Activated CD8-positive, alpha-beta memory T cell treated with anti-CD3 and anti-CD28 coated beads, Interleukin-2, amount 50 U/mL, for 1 hour (primary cell): ENCODE data around the gene RRAD.
"Not testable (repeated sequence)": the region's sequence is repeated elsewhere in the genome, so short reads cannot be mapped to it uniquely, and the experiment has no call there.

Experiments
- DNase-seq: peaks from one replicate; pipeline ENCODE4 v3.0.0-alpha.2; 2020; ENCODE audit errors: extremely low read depth

The RRAD gene

GRCh38 chr16:66900721-66901441 is 24.5 kb downstream of the RRAD start:
- DNase-seq = no peak

- no peak for DNase-seq
Observed at GRCh38 chr16:66899945-66900710, 25.2 kb downstream of the RRAD start.

GRCh38 chr16:66899310-66899944 is 25.9 kb downstream of the RRAD start:
- DNase-seq = no peak

GRCh38 chr16:66898933-66899309 is 26.4 kb downstream of the RRAD start:
- no peak for DNase-seq

- DNase-seq = no peak
Observed at GRCh38 chr16:66898207-66898606, 27.1 kb downstream of the RRAD start.

GRCh38 chr16:66896682-66897081 is 28.7 kb downstream of the RRAD start:
- not testable (repeated sequence) for DNase-seq

- no peak for DNase-seq
Observed at GRCh38 chr16:66895999-66896398, 29.3 kb downstream of the RRAD start.

- DNase-seq = no peak
Observed at GRCh38 chr16:66895689-66895979, 29.7 kb downstream of the RRAD start.

- DNase-seq = no peak
Observed at GRCh38 chr16:66894948-66895688, 30.2 kb downstream of the RRAD start.

GRCh38 chr16:66894055-66894454 is 31.3 kb downstream of the RRAD start:
- no peak for DNase-seq

- no peak for DNase-seq
Observed at GRCh38 chr16:66891797-66892196, 33.5 kb downstream of the RRAD start.

- no peak for DNase-seq
Observed at GRCh38 chr16:66891360-66891759, 34.0 kb downstream of the RRAD start.

GRCh38 chr16:66890799-66891198 is 34.5 kb downstream of the RRAD start:
- DNase-seq = no peak

- DNase-seq = no peak
Observed at GRCh38 chr16:66889622-66890021, 35.7 kb downstream of the RRAD start.

GRCh38 chr16:66888647-66889615 is 36.4 kb downstream of the RRAD start:
- no peak for DNase-seq

GRCh38 chr16:66886914-66887313 is 38.4 kb downstream of the RRAD start:
- no peak for DNase-seq

GRCh38 chr16:66886321-66886720 is 39.0 kb downstream of the RRAD start:
- no peak for DNase-seq

GRCh38 chr16:66885491-66885890 is 39.8 kb downstream of the RRAD start:
- DNase-seq = no peak

GRCh38 chr16:66882702-66883101 is 42.6 kb downstream of the RRAD start:
- no peak for DNase-seq

GRCh38 chr16:66881964-66882508 is 43.3 kb downstream of the RRAD start:
- no peak for DNase-seq

GRCh38 chr16:66881560-66881959 is 43.8 kb downstream of the RRAD start:
- no peak for DNase-seq
